K562 (cell line): ENCODE measurements around the gene TRIM65. TPM values are rescaled to one million over a fixed set of nuclear protein-coding genes. Genes with fewer than 3 reads are reported as not detected.

Source experiments
- ATAC-seq: fragments of 200-7000 bp; cut with Tn5 transposase; 3 replicates; pipeline ENCODE4 v1.9.1; 2020; ENCODE audit warnings: moderate library complexity
- BruUV-seq: library from RNA; stranded (reverse); fragments of 400-500 nt; replicated peaks from 2 replicates; lab custom pipeline; 2021; lab: Mats Ljungman, UMichigan
- CTCF ChIA-PET: fragments of 300-600 bp; formaldehyde crosslinking; extraction: SDS; loops from one replicate; lab custom pipeline; 2021; ENCODE audit warnings: low intra/inter-chr PET ratio; lab: Yijun Ruan, JAX
- POLR2A ChIA-PET: fragments of 300-600, 350-650 bp; sonication (Branson Sonifier 250); formaldehyde crosslinking; extraction: SDS; loops from one replicate; lab custom pipeline; 2021; ENCODE audit warnings: antibody characterized with exemption, inconsistent platforms; lab: Yijun Ruan, JAX
- DNase-seq, 4 experiments: peaks; one replicate each; pipeline versions ENCODE4 v3.0.0 to v3.0.0-alpha.2; 2011 to 2018; ENCODE audit warnings: low spot score in 3 of 4, mixed read lengths in 3 of 4; ENCODE audit errors: extremely low read depth in 1 of 4
- FAIRE-seq: peaks from 2 replicates; lab custom pipeline; 2011; peaks lifted over from hg19 to GRCh38; lab: Jason Lieb, UNC
- H2AFZ ChIP-seq: 2 replicates; pipeline ENCODE4 v1.6.0; 2011; ENCODE audit warnings: low read depth, low read length, control low read depth, inconsistent platforms
- H3K27ac ChIP-seq: fragments of 200-600 bp; 3 replicates; pipeline ENCODE4 v1.8.0; 2011; ENCODE audit warnings: low read depth, mild to moderate bottlenecking, control low read depth, inconsistent platforms, low read length, moderate library complexity, mixed read lengths; ENCODE audit errors: extremely low read depth
- H3K27me3 ChIP-seq, 2 experiments: fragments of 300-600 bp in 1 of 2; 2 replicates in 1 of 2; 3 replicates in 1 of 2; pipeline versions ENCODE4 v1.6.0 to v1.8.0; 2011; ENCODE audit warnings: inconsistent platforms in 2 of 2, low read length in 2 of 2, mild to moderate bottlenecking in 1 of 2, mixed read lengths in 1 of 2, moderate library complexity in 1 of 2; ENCODE audit not compliant: control insufficient read depth in 2 of 2, insufficient read depth in 2 of 2
- H3K36me3 ChIP-seq: fragments of 300-600 bp; 3 replicates; pipeline ENCODE4 v1.8.0; 2011; ENCODE audit warnings: mild to moderate bottlenecking, low read length, inconsistent platforms; ENCODE audit not compliant: control insufficient read depth, insufficient read depth
- H3K4me1 ChIP-seq, 2 experiments: fragments of 200-600 bp in 1 of 2; replicated peaks in 1 of 2; 2 replicates in 1 of 2; 3 replicates in 1 of 2; pipeline versions ENCODE4 v1.5.1 to v1.8.0; 2011; ENCODE audit warnings: inconsistent platforms in 2 of 2, low read length in 2 of 2, mild to moderate bottlenecking in 1 of 2, mixed read lengths in 1 of 2, moderate library complexity in 1 of 2; ENCODE audit not compliant: control insufficient read depth in 2 of 2, insufficient read depth in 2 of 2
- H3K4me2 ChIP-seq: 2 replicates; pipeline ENCODE4 v1.6.1; 2011; ENCODE audit warnings: low read length, control low read depth, inconsistent platforms, mixed read lengths; ENCODE audit not compliant: insufficient read depth
- H3K4me3 ChIP-seq: fragments of 200-600 bp; sonication (generic), shearing (Covaris generic); 2 replicates; pipeline ENCODE4 v1.5.1; 2016; ENCODE audit warnings: control low read depth, inconsistent platforms
- H3K79me2 ChIP-seq: fragments of 200-600 bp; 3 replicates; pipeline ENCODE4 v1.8.0; 2011; ENCODE audit warnings: low read length, inconsistent platforms; ENCODE audit not compliant: control insufficient read depth, insufficient read depth
- H3K9ac ChIP-seq, 2 experiments: 2 replicates each; pipeline versions ENCODE4 v1.6.0 to v1.6.1; 2011; ENCODE audit warnings: low read depth in 2 of 2, low read length in 2 of 2, control low read depth in 1 of 2, inconsistent platforms in 1 of 2, mild to moderate bottlenecking in 1 of 2, mixed read lengths in 1 of 2; ENCODE audit not compliant: insufficient read depth in 1 of 2
- H3K9me1 ChIP-seq: one replicate; pipeline ENCODE4 v1.6.0; 2011; ENCODE audit warnings: inconsistent platforms, mild to moderate bottlenecking, low read length, moderate library complexity; ENCODE audit not compliant: control insufficient read depth, insufficient read depth
- H3K9me3 ChIP-seq: replicated peaks from 2 replicates; pipeline ENCODE4 v1.5.1; 2011; ENCODE audit warnings: low read depth, low read length, inconsistent platforms; ENCODE audit not compliant: control insufficient read depth, insufficient read depth
- H4K20me1 ChIP-seq: replicated peaks from 2 replicates; pipeline ENCODE4 v1.6.1; 2011; ENCODE audit warnings: low read length, inconsistent platforms, mixed read lengths; ENCODE audit not compliant: control insufficient read depth, insufficient read depth
- EGR1 ChIP-seq: fragments of 450-650 bp; conservative IDR thresholded peaks from 2 replicates; pipeline ENCODE4 v1.6.1; 2017; ENCODE audit warnings: mild to moderate bottlenecking
- RBM22 ChIP-seq: fragments of 200-400 bp; formaldehyde crosslinking; IDR thresholded peaks from 2 replicates; pipeline ENCODE4 v1.6.1; 2018; ENCODE audit warnings: low read length, low read depth; ENCODE audit not compliant: poor library complexity, severe bottlenecking
- WGBS: fragments of 100-300 bp; shearing (Covaris generic); methylation state at CpG from one replicate; pipeline ENCODE4 v1.1.6; 2016; ENCODE audit warnings: low coverage, mixed read lengths; ENCODE audit not compliant: insufficient coverage; ENCODE audit errors: missing lambda C conversion rate; 5-methylcytosine and 5-hydroxymethylcytosine counted together
- in situ Hi-C: fragments of 300-500 bp; cut with MboI; formaldehyde crosslinking; loops from 4 replicates; pipeline ENCODE4 v1.15.0; 2018; ENCODE audit warnings: inconsistent platforms, mixed read lengths
- intact Hi-C: fragments of 100-400 bp; cut with micrococcal nuclease; formaldehyde crosslinking; loops from 2 replicates; pipeline ENCODE4 v1.14.2; 2022
- polyA plus RNA-seq, 8 experiments: library from polyadenylated mRNA; depleted of rRNA in 4 of 8; stranded (reverse) in 5 of 8; unstranded in 3 of 8; fragments of >200 nt; fragmentation: Nextera tagmentation in 2 of 8; fragmentation: Illumina TruSeq in 1 of 8; extraction: Ambion mirVana in 2 of 8; extraction: Trizol in 1 of 8; gene quantifications; 2 replicates each; pipeline versions ENCODE4 v1.2.1 to v1.2.3, GENCODE V29; 2011 to 2014; ENCODE audit warnings: inconsistent platforms in 1 of 8, missing spikeins in 1 of 8
- total RNA-seq, 7 experiments: library from RNA; depleted of rRNA in 6 of 7; stranded (reverse); fragments of >200 nt in 6 of 7; fragmentation: Illumina TruSeq in 2 of 7; extraction: Trizol in 2 of 7; gene quantifications; 2 replicates each; pipeline versions ENCODE4 v1.2.1 to v1.2.3, GENCODE V29; 2011 to 2021; ENCODE audit warnings: low replicate concordance in 1 of 7

TRIM65 gene
- total and polyA plus RNA-seq, 9 of the 15 experiments (the other 6 are each of a cell fraction or from before 2014, with no cell fraction given): 2.8 to 45.7 (median 22.9) TPM

- no peak overlapping the region for H3K27ac ChIP-seq
- no TSS peak for BruUV-seq
- no peaks in the 10 kb centered on the region for H3K9me3 ChIP-seq
- intact Hi-C loops: no loop called here
- in situ Hi-C loops: no loop called here
- H3K4me1 ChIP-seq: peaks cover 8 to 75% of the 10 kb centered on the region in 2 experiments
- POLR2A ChIA-PET: interaction anchor here (0.6 to 15.8 kb wide), 8 partner anchors 16 to 98 kb away, joined by 3 to 169 read pairs (median 6); partner anchors contain the start of genes TRIM65, UNC13D and WBP2
- peak overlapping the region in 1 of 2 experiments; percentile 48; a peak in 1 of 4 replicates for H3K9ac ChIP-seq
- FAIRE-seq (no peak), DNase-seq (peak in 1 of 4 experiments; percentile 9), ATAC-seq (no peak)
- no peaks in the 10 kb centered on the region for H3K79me2 ChIP-seq
- no peaks in the 10 kb centered on the region for H3K27me3 ChIP-seq
- TF ChIP-seq RBM22 (no peak), EGR1 (peak; percentile 27)
- no peak overlapping the region for H3K4me3 ChIP-seq
- no peaks in the 10 kb centered on the region for H4K20me1 ChIP-seq
- WGBS: 74% methylated on average over 26 of the region's 38 CpGs
- no peak overlapping the region for H2AFZ ChIP-seq
- H3K4me2 ChIP-seq: no peak overlapping the region
- H3K9me1 ChIP-seq: no peaks in the 10 kb centered on the region
- no peaks in the 10 kb centered on the region for H3K36me3 ChIP-seq
- CTCF ChIA-PET: no interaction called here
These were observed 22.2 kb downstream of the TRIM65 start for GRCh38 chr17:75874323-75875181.
